GM19025 (cell line): Measurements from ENCODE around the gene UNC80.

Source experiments
- ATAC-seq: cut with Tn5 transposase; IDR thresholded peaks from one replicate; pipeline ENCODE4 v1.9.1; 2021; ENCODE audit warnings: mild to moderate bottlenecking, low read depth, moderate library complexity; ENCODE audit not compliant: unreplicated experiment

Gene UNC80

DNA sequence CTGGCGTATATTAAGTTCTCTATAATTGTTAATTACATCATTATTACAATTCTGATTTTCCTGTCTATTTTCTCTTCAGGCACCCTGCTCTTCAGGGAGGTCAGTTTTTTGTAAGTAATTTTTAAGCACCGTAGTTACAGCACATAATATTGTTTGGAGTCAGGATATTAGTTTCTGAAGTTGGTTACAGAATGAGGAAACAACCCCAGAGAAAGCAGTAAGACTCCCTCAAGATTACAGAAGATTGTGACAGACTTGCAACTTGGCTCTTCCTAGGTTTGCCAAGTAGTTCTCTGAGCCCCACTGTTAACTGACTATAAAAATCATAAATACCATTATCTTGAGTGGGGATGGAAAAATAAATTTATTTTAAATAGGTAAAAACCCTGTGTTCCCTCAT lies 231.7 kb downstream of the UNC80 start:
- ATAC-seq, result no peak

DNA sequence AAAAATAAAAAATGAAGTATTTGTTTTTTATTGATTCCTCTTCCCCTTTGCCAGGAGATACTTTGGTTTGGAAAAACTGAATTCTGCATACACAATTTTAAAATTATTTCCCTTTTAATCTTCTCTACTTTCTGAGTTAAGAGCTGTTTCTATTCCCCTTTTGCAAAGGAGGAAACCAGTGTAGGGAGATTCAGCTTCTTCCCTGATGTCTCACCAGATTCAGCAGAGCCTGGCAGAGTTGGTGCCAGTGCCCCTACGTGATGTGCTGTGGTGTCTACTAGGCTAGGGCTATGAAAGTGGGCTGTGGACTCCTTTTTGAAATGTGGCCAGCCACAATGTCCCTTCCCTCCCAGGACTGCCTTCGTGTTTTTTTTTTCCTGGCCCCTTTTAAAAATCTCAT lies 233.2 kb downstream of the UNC80 start:
- no peak for ATAC-seq

DNA sequence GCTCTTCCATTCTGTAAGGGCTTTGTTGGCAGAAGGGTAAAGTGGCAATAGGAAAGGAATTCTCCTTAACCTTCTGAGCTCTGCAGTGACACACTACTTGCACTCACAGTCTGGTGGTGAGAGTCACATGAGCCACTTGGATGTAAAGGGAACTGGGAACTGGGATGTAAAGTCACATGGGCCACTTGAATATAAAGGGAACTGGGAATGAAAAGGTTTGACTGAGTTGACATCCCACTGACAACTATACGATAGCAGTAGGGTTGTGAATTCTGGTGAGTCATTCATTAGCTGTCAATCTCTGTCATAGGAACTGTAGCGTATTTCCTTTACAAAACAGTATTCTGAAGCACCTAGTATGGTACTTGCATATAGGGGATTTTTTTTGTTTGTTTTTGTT lies 236.3 kb downstream of the UNC80 start:
- ATAC-seq, result no peak

DNA sequence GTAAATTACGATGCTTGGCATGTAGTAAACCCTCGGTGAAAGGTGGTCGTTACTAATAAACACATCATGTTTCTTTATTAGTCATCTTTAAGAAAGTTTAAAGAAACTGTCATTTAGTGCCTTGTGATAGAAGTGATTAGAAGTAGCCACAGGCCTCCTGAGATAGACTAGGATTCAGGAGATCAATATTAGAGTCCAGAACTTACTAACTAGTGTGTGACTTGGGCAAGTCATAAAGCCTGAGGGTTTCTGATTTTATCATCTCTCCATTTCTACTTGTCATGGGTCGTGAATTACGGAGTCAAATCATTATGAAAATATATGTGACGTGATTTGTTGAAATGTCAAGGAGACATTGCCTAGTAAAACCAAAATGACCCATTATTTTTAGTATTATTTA lies 237.5 kb downstream of the UNC80 start:
- ATAC-seq, result no peak

DNA sequence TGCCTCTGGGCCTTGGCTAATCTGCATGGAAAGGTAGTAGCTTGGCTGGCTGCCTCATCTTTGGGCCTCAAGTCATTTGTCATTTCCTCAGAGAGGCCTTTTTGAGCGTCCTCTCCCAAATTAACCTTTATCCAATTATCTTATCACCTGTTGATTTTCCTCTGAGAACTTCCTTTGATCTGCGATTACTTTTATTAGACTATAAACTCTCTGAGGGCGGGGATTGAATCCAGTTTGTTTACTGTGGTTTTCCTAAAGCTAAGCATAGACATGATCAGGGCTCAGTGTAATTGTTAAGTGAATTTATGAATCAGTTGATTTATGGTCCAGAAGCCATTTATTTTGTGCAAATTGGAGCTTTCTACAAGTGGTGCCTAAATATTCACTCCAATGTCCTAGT lies 238.3 kb downstream of the UNC80 start:
- ATAC-seq, result no peak

DNA sequence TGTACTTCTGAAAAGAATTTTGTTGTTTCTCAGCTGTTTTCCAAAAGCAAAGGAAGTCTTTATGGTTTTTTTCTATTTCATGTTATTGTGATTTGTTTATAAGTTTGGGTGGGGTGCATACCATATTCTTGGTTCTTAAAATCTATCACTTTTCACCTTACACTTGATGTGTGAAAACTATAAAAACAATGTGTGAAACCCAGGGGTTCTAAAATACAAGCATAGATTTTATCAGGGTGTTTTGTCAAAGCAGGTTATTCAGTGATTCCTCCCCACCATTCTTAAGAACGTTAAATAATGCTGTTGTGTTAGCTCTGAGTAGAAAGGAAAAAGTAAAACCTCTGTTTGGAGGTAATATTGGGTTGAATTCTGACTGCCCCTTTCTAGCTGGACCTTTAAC lies 248.5 kb downstream of the UNC80 start:
- no peak for ATAC-seq

DNA sequence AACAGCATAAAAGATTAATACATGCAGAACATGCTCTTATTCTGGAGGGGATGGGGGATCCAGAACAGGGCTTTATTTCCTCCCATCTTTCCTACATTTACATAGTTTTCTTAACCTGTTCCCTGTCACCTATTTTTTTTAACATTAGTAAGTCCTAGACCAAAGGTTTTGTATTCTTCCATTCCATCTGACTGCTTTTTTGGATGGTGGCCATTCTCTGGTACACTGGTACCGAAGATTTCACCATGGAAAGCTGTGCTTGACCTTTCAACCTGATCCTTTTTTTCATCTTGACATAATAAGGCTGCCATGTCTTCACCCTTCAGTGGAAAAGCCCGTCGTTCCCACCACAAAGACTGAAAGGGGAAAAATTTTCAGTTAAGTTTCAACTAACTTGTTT lies 251.2 kb downstream of the UNC80 start:
- no peak for ATAC-seq

DNA sequence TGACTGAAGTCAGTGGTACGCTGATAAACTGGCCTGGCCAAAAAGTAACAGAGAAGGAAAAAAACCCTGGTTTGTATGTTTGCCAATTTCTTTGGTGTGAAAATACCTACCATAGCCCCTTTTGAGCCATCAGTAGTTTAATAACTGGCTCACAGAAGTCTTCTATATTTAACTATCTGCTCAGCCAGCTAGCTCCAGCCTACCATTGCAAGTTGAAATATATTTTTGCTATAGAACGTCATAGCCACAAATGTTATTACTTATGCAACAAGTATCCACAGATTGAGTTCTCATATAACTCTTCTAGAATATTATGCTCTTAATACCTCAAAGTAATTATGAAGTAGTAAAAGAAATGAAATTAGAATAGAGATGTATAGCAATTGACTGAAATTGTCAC lies 256.0 kb downstream of the UNC80 start:
- no peak for ATAC-seq

DNA sequence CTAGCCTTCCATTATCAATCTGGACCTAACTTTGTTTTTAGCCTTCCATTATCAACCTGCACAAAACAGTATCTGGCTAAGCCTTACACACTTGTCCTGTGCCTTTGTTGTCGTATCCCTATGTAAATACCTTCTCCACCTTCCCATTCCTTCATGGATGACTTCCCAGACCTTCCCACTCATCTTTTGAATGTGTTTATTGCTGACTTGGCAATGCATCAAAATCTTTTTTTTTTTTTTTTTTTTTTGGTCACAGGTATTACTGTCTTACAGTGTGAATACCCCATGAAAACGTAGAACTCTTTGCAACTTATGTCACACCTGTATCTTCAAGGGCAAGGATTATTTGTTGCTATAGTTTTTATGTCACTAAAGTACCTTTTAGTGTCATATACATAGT lies 256.5 kb downstream of the UNC80 start:
- no peak for ATAC-seq

DNA sequence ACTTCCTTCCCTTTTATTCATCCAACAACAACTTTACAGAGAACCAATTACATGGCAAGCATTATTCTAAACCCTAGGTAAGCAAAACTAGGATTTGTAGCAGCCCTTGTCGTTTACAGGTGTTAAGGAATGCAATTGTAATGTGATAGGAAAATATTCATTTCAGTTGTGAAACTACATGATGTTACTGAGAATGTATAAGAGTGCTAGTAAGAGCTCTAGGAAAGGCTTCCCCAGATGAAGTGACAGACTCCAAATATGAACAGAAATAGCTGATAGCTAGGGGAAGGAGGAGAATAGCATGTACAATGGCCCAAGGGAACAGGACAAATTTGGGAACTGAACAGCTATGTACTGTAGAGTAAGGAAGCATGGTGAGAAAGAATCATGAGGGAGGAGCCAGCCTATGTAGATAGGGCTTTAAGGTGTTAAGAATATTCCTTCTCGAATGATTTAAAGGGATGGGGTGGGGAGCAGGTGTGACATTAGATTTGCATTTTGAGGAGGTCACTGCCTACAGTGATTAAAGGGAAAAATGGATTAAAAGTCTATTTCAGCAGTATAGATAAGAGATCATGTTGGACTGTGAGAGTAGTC lies 262.6 kb downstream of the UNC80 start:
- ATAC-seq, result no peak

DNA sequence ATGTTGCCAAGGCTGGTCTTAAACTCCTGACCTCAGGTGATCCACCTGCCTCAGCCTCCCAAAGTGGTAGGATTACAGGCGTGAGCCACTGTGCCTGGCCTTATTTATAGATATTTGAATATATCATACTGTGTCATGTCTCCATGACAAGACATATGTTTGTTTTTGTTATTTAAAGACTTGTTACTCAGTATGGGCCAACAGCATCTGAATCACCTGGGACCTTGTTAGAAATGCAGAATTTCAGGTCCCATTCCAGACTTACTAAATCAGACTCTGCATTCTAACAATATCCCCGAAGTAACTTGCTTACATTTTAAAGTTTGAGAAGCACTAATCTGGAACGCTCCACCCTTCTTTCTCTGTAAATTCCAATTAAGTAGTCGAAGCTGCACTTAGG lies 264.0 kb downstream of the UNC80 start:
- ATAC-seq, result no peak

DNA sequence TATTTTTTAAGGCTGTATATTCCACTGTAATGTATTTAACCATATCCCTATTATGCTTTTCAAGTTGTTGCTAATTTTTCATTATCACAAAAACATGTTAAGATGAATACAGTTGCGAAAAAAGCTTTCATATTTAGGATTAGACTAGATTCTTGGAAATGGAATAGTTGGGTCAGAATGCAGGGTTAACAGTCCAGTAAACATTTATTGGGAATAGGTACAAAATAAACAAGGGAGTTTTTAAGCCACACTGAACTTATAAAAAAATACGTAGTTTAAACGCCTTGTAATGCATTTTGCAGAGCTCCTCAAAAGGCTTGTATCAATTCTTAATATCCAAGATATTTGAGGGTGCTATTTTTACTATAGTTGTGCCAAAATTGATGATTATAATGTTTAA lies 266.4 kb downstream of the UNC80 start:
- ATAC-seq, result no peak

DNA sequence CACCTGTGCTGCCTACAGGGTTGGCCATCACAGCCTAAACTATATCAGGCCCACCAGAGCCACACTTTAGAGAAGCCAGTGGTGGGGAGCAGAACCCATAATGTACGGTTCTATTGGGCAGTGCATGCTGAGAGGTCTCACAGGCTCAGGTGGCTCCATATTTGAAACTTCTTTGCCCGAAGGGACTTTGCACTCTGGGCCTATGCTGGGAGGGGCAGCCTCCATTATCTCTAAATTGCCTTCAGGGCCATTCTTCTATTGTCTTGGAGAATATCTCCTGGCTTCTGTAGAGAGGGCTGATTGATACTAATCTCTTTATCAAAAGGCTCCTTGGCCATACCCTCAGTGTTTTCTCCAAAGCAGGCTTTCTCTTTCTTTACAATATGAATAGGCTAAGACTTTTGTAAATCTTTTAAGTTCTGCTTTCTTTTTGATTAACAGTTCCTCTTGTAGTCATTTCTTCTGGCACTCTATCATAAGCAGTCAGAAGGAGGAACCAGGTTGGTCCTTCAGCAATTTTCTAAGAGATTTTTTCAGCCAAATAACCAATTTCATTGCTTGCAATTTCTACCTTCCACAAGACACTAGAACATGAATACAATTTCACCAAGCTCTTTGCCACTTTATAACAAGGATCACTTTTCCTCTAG lies 275.3 kb downstream of the UNC80 start:
- no peak for ATAC-seq
